T-helper 1 cell treated with Interleukin-12 subunit alpha and Interleukin-12 subunit beta and Interleukin-4 antibody, amounts not matched to agents 30 ng/mL and 1 ng/mL, for 36 hours (primary cell): ENCODE results near the gene UCN. TPM values are rescaled to one million over a fixed set of nuclear protein-coding genes. Genes with fewer than 3 reads are reported as not detected.
"Not testable (repeated sequence)": the region's sequence is repeated elsewhere in the genome, so short reads cannot be mapped to it uniquely, and the experiment has no call there.

Source experiments
- intact Hi-C: fragments of 100-400 bp; cut with micrococcal nuclease; formaldehyde crosslinking; loops from one replicate; pipeline ENCODE4 v1.15.1; 2024
- total RNA-seq: library from RNA; stranded (reverse); gene quantifications from 2 replicates; pipeline ENCODE4 v1.2.3, GENCODE V29; 2022

UCN gene
- 1.6 and 2.6 TPM in 2 replicates for total RNA-seq

DNA sequence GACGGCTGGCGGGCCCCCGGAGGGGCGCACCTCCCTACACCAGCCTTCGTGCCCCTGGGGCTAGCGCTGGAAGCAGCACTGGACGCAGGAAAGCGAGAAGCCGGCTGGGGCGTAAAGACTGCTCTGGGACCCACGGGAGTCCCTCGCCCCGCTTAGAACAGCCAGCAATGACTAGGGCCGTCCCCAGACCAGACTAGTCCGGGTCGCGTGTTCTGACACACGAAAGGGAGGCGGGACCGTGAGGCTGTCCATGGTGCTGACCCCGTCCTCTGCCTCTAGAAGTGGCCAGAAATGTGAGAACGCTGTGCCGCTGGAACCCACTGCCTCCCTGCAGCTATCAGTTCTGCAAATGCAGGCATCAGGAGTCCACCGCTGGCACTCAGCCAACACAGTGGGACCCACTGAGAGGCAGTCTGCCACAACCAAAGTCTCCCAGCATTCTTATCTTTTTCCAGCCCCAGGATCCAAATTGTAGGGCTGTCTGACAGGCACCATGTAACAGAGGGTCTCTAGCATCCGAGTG is at the start of gene UCN:
Gene UCN, minus strand, starts transcription at position 87 of the 523 bp plus-strand sequence. CDS start 550 bp downstream, outside the sequence.
- intact Hi-C loops = no loop called here

DNA sequence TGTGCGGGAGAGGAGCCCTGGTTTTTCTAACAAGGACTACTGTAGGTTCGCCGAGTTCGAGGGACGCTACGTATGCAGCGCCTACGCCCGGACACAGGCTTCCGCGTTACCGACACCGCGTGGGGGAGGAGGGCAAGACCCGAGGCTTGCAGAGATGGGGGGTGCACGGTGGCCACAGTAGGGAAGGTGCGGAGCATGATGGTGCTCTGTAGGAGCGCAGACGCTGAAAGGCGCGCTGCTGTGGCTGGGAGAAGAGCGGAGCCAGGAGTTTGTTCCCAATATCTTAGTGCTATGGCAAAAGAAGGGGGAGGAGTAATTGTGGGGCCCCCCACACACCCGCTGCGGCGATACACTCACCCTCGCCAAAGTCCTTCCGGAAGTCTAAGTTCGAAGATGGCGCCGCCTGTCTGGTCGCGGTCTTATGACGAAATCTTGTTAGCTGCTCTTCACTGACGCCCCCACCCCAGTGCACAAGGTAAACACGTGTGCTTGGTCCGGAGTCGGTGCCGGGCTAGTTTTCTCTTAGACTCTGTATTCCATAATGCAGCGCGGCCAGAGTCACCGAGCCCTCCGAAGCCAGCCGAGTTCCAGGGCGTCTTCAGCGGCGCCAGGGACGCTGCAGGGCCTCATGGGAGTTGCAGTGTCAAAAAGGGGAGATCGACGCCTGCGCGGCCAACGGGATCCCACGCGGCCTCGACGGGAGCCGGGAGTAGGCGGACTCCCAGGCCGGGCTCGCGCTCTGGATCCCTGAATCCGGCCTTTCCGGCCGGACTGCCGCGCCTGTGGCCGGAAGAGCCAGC is 48.3 kb upstream of the UCN start, which contains the start of gene GTF3C2:
Gene GTF3C2, minus strand, starts transcription at position 383 of the 800 bp plus-strand sequence. CDS start 13,210 bp downstream, outside the sequence.
- intact Hi-C loops = loop anchor here (1.0 to 5.0 kb wide), 16 partner anchors 14 to 572 kb away; partner anchors contain the start of genes AGBL5, ATRAID, CAD and CCDC121

- intact Hi-C loops = loop anchor here (1.0 to 5.0 kb wide), 16 partner anchors 14 to 571 kb away; partner anchors contain the start of genes AGBL5, ATRAID, CAD and CCDC121
Observed at GRCh38 chr2:27356056-27356381, 47.8 kb upstream of the UCN start.

DNA sequence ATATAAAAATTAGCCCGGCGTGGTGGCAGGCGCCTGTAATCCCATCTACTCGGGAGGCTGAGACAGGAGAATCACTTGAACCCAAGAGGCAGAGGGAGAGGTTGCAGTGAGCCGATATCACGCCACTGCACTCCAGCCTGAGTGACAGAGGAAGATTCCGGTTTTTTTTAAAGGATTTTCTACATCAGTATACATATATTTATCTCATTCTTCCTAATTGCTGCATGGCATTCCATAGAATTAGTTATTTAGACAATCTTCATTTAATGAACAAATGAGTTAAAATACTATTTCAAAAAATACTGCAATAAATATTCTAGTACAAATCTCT is 46.3 kb upstream of the UCN start:
- intact Hi-C loops = no loop called here

DNA sequence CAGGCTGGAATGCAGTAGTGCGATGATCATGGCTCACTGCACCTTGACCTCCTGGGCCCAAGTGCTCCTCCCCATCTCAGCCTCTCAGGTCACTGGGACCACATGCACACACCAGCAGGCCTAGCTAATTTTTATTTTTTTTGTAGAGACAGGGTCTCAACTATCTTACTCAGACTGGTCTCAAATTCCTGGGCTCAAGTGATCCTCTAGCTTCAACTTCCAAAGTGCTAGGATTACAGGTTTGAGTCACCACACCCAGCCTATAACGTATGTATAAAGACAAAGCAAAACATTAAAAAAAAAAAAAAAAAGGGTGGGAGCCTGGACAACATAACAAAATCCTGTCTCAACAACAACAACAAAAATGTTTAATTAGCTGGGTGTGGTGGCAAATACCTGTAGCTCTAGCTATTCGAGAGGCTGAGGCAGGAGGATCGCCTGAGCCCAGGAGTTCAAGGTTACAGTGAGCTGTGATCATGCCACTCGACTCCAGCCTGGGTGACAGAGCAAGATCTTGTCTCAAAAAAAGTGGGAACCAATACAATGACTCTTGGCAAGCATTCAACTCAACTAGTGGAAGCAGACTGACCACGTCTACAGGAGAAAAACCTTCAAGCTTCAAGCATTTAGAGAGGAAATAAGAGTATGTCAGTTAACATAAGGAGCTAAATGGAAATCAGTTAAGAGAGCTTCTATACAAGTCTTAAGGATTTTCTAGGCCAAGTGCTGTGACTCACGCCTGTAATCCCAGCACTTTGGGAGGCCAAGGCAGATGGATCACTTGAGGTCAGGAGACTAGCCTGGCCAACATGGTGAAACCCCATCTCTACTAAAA is 45.7 kb upstream of the UCN start:
- intact Hi-C loops = no loop called here

DNA sequence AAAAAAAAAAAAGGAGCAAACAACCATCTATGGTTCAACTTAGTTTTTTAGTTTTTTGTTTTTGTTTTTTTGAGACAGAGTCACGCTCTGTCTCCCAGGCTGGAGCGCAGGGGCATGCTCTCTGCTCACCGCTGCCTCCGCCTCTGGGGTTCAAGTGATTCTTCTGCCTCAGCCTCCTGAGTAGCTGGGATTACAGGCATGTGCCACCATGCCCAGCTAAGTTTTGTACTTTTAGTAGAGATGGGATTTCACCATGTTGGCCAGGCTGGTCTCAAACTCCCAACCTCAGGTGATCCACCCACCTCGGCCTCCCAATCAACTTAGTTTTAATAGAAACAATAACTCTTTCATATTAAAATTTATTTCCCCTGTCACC is 45.1 kb upstream of the UCN start:
- intact Hi-C loops = not testable (repeated sequence)

DNA sequence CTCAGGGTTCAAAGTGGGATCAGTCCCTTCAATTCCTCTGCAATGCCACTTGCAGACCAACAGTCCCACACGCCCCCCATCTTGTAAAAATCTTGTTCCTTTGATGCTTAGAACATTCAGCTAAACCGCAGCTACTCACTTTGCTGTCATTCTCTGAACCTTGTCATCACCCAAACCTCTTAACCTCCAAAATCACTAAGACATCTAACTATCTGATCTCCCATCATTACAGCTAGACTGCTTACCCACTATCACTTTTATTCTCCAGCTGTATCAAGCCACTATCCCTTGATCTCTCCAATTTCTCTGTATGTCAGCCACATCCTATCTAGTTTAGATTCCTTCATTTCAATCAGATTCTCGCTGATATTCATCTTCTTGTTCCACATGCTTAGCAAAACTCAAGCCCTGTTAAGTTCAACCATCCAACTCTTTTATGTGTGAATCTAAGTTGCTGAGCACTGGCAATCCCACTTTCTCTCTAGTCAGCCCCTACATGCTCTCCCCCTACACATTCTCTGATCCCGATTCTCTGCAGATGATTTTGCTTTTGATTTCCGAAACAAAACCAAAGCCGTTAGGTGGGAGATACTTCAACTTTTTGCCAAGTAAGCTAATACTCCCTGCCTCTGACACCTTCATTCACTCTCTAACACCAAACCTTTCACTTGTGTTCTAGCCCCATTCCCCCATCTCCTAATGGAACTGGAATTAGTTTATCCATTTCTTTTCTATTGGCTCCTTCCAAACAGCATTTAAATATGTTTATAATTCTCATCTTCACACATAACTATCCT is 43.8 kb upstream of the UCN start:
- intact Hi-C loops = loop anchor here (1.0 kb wide), 1 partner anchor 140 kb away; the partner anchor contains the start of genes ATRAID and SLC5A6

GRCh38 chr2:27350106-27350693 is 42.0 kb upstream of the UCN start:
- intact Hi-C loops = no loop called here

DNA sequence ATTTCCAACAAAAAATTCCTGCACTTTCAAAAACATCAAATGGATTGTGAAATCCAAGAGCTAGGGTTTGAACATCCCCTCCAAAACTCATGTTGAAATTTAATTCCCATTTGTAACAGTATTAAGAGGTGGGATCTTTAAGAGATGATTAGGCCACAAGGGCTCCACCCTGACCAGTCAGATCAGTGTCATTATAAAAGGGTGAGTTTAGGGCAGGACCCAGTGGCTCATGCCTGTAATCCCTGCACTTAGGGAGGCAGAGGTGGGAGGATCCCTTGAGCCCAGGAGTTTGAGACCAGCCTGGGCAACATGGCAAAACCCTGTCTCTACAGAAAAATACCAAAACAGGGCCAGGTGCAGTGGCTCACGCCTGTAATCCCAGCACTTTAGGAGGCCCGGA is 39.4 kb upstream of the UCN start:
- intact Hi-C loops = no loop called here

- intact Hi-C loops = no loop called here
Observed at GRCh38 chr2:27336173-27336572, 27.9 kb upstream of the UCN start.

DNA sequence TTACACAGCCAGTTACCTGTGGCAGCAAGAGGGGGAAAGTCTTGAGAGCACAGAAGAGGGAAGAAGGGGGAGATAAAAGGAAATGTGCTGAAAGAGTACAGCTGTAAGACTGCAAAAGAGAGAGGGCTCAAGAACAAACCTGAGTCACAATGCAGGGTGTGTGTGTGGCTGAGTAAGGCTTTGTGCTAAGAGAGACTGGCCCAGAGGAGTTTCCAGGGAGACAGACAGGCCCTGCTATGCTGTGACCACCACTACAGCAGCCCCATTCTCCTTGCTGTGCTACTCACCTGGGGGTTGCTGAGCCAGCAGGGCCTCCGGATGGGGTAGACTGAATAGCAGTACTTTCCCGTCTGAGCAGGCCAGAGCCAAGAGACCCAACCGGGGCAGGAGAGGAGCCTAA is 27.1 kb upstream of the UCN start:
- intact Hi-C loops = no loop called here

DNA sequence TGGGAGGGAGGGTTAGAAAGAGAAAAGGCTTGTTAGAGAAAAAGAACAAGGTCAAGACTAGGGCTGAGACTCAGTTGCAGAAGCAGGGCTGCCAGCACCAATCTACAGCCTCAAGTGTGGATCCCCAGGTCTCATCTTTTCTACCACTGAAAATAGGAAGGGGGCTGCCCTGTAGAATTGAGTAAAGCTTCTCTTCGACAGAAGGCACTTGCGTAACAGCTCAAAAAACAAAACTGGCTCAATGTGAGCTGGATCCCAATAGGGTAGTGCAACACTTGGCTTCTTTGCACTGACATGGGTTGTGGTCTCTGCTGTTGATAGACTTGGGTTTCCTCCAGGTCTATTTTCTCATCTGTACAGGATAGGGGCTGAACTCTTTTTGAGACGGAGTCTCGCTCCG is 16.5 kb upstream of the UCN start:
- intact Hi-C loops = no loop called here

GRCh38 chr2:27323596-27324285 is 15.5 kb upstream of the UCN start:
- intact Hi-C loops = loop anchor here (1.0 to 2.0 kb wide), 17 partner anchors 20 to 820 kb away; partner anchors contain the start of genes AGBL5, ATRAID, CAD and CENPA

- intact Hi-C loops = loop anchor here (1.0 to 2.0 kb wide), 18 partner anchors 20 to 820 kb away; partner anchors contain the start of genes AGBL5, ATRAID, CAD and CENPA
Observed at GRCh38 chr2:27322766-27323595, 14.7 kb upstream of the UCN start, which contains the start of gene MPV17. Gene MPV17 (minus strand): TSS chr2:27323097. CDS start chr2:27322517, 580 bp downstream.

DNA sequence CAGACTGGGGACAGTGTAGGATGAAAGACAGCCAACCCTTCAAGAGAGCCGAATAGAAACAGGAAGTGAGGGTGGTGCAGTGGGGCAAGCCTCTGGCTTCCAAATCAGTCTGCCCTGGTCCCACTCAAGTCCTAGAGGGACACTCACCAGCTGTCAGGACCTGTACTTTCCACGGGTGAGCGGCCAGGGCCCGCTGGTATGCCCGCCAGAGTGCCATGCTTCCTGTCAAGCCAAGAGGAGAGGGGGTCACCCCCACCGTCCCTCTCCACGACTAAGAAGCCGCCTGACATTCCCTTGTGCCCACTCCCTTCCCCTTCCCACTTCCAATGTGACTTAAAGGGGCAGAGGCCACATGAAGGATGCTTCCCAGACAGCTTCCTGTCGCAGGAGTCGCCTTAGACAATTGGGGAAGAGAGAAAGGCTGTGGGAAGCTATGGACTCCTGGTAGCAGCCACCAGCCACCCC is 14.1 kb upstream of the UCN start:
- intact Hi-C loops = loop anchor here (1.0 to 2.0 kb wide), 4 partner anchors 58 to 536 kb away; partner anchors contain the start of genes AGBL5, CENPA and ZNF513

- intact Hi-C loops = no loop called here
Observed at GRCh38 chr2:27320958-27321543, 12.8 kb upstream of the UCN start.

DNA sequence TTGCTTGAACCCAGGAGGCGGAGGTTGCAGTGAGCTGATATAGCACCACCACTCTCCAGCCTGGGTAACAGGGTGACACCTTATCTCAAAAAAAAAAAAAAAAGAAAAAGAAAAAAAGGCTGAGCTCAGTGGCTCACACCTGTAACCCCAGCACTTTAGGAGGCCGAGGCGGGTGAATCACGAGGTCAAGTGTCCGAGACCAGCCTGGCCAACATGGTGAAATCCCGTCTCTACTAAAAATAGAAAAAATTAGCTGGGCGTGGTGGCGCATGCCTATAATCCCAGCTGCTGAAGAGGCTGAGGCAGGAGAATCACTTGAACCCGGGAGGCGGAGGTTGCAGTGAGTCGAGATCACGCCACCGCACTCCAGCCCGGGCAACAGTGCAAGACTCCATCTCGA is 11.6 kb upstream of the UCN start:
- intact Hi-C loops = not testable (repeated sequence)

- intact Hi-C loops = no loop called here
Observed at GRCh38 chr2:27316655-27317412, 8.6 kb upstream of the UCN start.
